GM19452 (cell line): ENCODE measurements around the gene REXO4.

ENCODE experiments used
- ATAC-seq: cut with Tn5 transposase; IDR thresholded peaks from one replicate; pipeline ENCODE4 v1.9.1; 2021; ENCODE audit not compliant: unreplicated experiment

The REXO4 gene

GRCh38 chr9:133417541-133418461, at the start of gene REXO4:
Gene REXO4 (minus strand): TSS chr9:133418010. CDS start chr9:133417844, 166 bp downstream.
- ATAC-seq, result peak; percentile 74

GRCh38 chr9:133467101-133467500, 49.3 kb upstream of the REXO4 start:
- no peak for ATAC-seq

GRCh38 chr9:133465984-133466383, 48.2 kb upstream of the REXO4 start:
- no peak for ATAC-seq

GRCh38 chr9:133464638-133465037, 46.8 kb upstream of the REXO4 start:
- ATAC-seq, result no peak

GRCh38 chr9:133463864-133464615, 46.2 kb upstream of the REXO4 start:
- ATAC-seq, result no peak

GRCh38 chr9:133463234-133463863, 45.5 kb upstream of the REXO4 start:
- no peak for ATAC-seq

- ATAC-seq, result no peak
These were observed 44.2 kb upstream of the REXO4 start for GRCh38 chr9:133461975-133462374.

- peak; percentile 27 for ATAC-seq
These were observed 42.8 kb upstream of the REXO4 start for GRCh38 chr9:133460405-133461175.

- ATAC-seq, result peak; percentile 72
These were observed 41.9 kb upstream of the REXO4 start, which contains the start of gene CACFD1 for GRCh38 chr9:133459476-133460404. Gene CACFD1 (plus strand): TSS chr9:133459978. CDS start chr9:133460067, 89 bp downstream.

- no peak for ATAC-seq
These were observed 41.0 kb upstream of the REXO4 start for GRCh38 chr9:133458643-133459312.

- ATAC-seq, result no peak
These were observed 39.9 kb upstream of the REXO4 start for GRCh38 chr9:133457748-133458147.

GRCh38 chr9:133457233-133457632, 39.4 kb upstream of the REXO4 start:
- ATAC-seq, result no peak

- no peak for ATAC-seq
These were observed 38.6 kb upstream of the REXO4 start for GRCh38 chr9:133456409-133456808.

- no peak for ATAC-seq
These were observed 38.1 kb upstream of the REXO4 start for GRCh38 chr9:133455936-133456335.

GRCh38 chr9:133454943-133455673, 37.3 kb upstream of the REXO4 start:
- no peak for ATAC-seq

- no peak for ATAC-seq
These were observed 36.5 kb upstream of the REXO4 start for GRCh38 chr9:133454325-133454724.

GRCh38 chr9:133453651-133454050, 35.8 kb upstream of the REXO4 start:
- ATAC-seq, result no peak

GRCh38 chr9:133452562-133452961, 34.8 kb upstream of the REXO4 start:
- no peak for ATAC-seq
